Caco-2 (cell line): ENCODE results near the gene CASZ1. TPM values are rescaled to one million over a fixed set of nuclear protein-coding genes. Genes with fewer than 3 reads are reported as not detected.

Experiments used
- BruUV-seq: library from RNA; stranded (reverse); fragments of 400-500 nt; replicated peaks from 2 replicates; lab custom pipeline; 2021; lab: Mats Ljungman, UMichigan
- CTCF ChIA-PET: fragments of 300-600 bp; sonication (Branson Sonifier 250); formaldehyde crosslinking; loops from one replicate; lab custom pipeline; 2022; ENCODE audit warnings: antibody characterized with exemption; lab: Charles Lee
- POLR2A ChIA-PET: fragments of 300-600 bp; sonication (Branson Sonifier 250); formaldehyde crosslinking; loops from one replicate; lab custom pipeline; 2022; ENCODE audit warnings: antibody characterized with exemption; lab: Charles Lee
- DNase-seq, 2 experiments: peaks; one replicate each; pipeline versions ENCODE4 v3.0.0 to v3.0.0-alpha.2; 2020 to 2022
- H3K27me3 ChIP-seq: replicated peaks from 2 replicates; pipeline ENCODE4 v1.6.0; 2011; ENCODE audit warnings: low read length; ENCODE audit not compliant: control insufficient read depth, insufficient read depth
- H3K36me3 ChIP-seq: 2 replicates; pipeline ENCODE4 v1.5.1; 2011; ENCODE audit warnings: low read length; ENCODE audit not compliant: control insufficient read depth, insufficient read depth
- H3K4me1 ChIP-seq: fragments of 250-450 bp; sonication (Bioruptor Pico); 2 replicates; pipeline ENCODE4 v1.5.1; 2020; ENCODE audit warnings: mild to moderate bottlenecking
- H3K4me3 ChIP-seq: 2 replicates; pipeline ENCODE4 v1.5.1; 2011; ENCODE audit warnings: low read depth, mild to moderate bottlenecking, control low read depth, low read length
- H3K9me3 ChIP-seq: fragments of 250-450 bp; sonication (Bioruptor Pico); 2 replicates; pipeline ENCODE4 v1.5.1; 2020; ENCODE audit warnings: mild to moderate bottlenecking, moderate library complexity
- H3K27ac Mint-ChIP-seq: one replicate; pipeline ENCODE4 v1.8.0; 2022; ENCODE audit warnings: mixed read lengths; ENCODE audit not compliant: unreplicated experiment
- H3K27me3 Mint-ChIP-seq: one replicate; pipeline ENCODE4 v1.8.0; 2022; ENCODE audit warnings: mixed read lengths; ENCODE audit not compliant: insufficient read depth, unreplicated experiment
- H3K36me3 Mint-ChIP-seq: one replicate; pipeline ENCODE4 v1.8.0; 2022; ENCODE audit warnings: mild to moderate bottlenecking, mixed read lengths; ENCODE audit not compliant: insufficient read depth, unreplicated experiment
- H3K4me1 Mint-ChIP-seq: one replicate; pipeline ENCODE4 v1.8.0; 2022; ENCODE audit warnings: low read depth, mixed read lengths; ENCODE audit not compliant: unreplicated experiment
- H3K4me3 Mint-ChIP-seq: one replicate; pipeline ENCODE4 v1.8.0; 2022; ENCODE audit warnings: mild to moderate bottlenecking, moderate library complexity, mixed read lengths; ENCODE audit not compliant: unreplicated experiment
- H3K9me3 Mint-ChIP-seq: one replicate; pipeline ENCODE4 v1.8.0; 2022; ENCODE audit warnings: mixed read lengths; ENCODE audit not compliant: unreplicated experiment
- intact Hi-C: fragments of 100-400 bp; cut with micrococcal nuclease; formaldehyde crosslinking; loops from one replicate; pipeline ENCODE4 v1.10.0; 2022; ENCODE audit not compliant: unreplicated experiment
- total RNA-seq: library from RNA; stranded (reverse); gene quantifications from 2 replicates; pipeline ENCODE4 v1.2.3, GENCODE V29; 2022
- TF ChIP-seq, protein P1 (sequence below), 2 experiments: fragments of 200-600 bp in 1 of 2; IDR thresholded peaks; 1 replicate in 1 of 2; 2 replicates in 1 of 2; pipeline versions ENCODE4 v1.5.1 to v1.8.0; 2011 to 2022; ENCODE audit warnings: antibody characterized with exemption in 1 of 2, control low read depth in 1 of 2, inconsistent platforms in 1 of 2, low read depth in 1 of 2, low read length in 1 of 2, mild to moderate bottlenecking in 1 of 2, moderate library complexity in 1 of 2; ENCODE audit not compliant: insufficient read depth in 1 of 2, severe bottlenecking in 1 of 2, unreplicated experiment in 1 of 2

Gene CASZ1
- total RNA-seq, 1 experiment from 2014 or later: 10.9 TPM

DNA sequence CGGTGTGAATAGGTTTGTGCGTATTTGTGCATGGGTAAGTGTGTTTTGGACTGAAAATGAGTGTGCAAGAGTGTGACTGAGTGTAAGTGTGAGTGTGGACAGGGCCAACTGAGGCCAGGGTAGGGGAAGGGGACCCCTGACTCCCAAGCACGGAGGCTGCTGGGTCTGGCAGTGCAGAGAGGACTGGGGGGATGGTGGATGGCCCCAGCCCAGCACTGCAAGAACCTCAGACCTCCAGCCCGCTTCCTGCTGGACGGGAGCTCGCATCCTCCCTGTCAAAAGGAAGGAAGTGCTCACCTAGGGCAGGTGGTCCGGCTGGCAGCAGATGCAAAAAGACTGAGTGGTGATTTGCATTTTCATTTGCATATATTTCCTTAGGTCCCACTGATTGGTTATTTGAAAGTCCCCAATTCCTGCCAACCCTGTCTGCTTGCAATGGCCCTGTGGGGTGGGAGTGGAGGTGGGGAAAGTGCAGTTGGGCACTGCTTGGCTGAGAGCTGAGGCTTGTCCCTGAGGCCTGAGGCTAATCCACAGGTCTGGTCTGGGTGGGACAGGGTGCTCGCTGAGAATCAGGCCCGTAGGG is 42.8 kb upstream of the CASZ1 start:
- DNase-seq: no peak
- Mint-ChIP-seq H3K4me3 (no peak overlapping the region), H3K9me3 (peaks cover 19% of the 10 kb centered on the region), H3K27ac (no peak overlapping the region), H3K27me3 (no peaks in the 10 kb centered on the region), H3K36me3 (peaks cover 1% of the 10 kb centered on the region), H3K4me1 (no peaks in the 10 kb centered on the region)
- Histone ChIP-seq H3K4me3 (no peak overlapping the region), H3K9me3 (no peaks in the 10 kb centered on the region), H3K27me3 (no peaks in the 10 kb centered on the region), H3K4me1 (no peaks in the 10 kb centered on the region), H3K36me3 (no peaks in the 10 kb centered on the region)
- no TSS peak for BruUV-seq
- intact Hi-C loops: no loop called here
- CTCF ChIA-PET: no interaction called here
- TF ChIP-seq, protein P1, sequence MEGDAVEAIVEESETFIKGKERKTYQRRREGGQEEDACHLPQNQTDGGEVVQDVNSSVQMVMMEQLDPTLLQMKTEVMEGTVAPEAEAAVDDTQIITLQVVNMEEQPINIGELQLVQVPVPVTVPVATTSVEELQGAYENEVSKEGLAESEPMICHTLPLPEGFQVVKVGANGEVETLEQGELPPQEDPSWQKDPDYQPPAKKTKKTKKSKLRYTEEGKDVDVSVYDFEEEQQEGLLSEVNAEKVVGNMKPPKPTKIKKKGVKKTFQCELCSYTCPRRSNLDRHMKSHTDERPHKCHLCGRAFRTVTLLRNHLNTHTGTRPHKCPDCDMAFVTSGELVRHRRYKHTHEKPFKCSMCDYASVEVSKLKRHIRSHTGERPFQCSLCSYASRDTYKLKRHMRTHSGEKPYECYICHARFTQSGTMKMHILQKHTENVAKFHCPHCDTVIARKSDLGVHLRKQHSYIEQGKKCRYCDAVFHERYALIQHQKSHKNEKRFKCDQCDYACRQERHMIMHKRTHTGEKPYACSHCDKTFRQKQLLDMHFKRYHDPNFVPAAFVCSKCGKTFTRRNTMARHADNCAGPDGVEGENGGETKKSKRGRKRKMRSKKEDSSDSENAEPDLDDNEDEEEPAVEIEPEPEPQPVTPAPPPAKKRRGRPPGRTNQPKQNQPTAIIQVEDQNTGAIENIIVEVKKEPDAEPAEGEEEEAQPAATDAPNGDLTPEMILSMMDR (IDR thresholded peaks at IDR 0.05; ENCODE audit: insufficient read depth in 1 of 2, low read depth in 1 of 2, low read length in 1 of 2, severe bottlenecking in 1 of 2, unreplicated experiment in 1 of 2): no peak
- POLR2A ChIA-PET: no interaction called here

DNA sequence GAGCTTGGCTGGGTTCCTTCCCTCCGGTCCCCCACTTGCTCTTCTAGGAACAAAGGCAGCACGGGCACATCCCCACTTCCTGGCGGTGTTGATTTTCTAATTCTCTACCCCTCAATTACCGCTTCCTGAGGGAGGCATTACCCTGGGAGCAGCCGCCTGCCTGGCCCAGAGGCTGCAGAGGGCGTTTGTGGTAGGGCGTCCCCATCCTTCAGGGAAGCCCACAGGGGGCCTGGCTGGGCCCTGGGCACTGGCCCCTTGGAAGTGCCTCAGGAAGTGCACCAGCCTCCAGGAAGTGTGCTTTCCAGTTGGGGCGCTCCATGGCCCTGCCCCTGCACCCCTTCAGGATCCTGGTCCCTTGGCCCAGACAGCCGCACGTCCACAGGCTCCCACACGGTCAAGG is 42.1 kb upstream of the CASZ1 start:
- Mint-ChIP-seq H3K27ac (no peak overlapping the region), H3K36me3 (peaks cover 5% of the 10 kb centered on the region), H3K4me1 (no peaks in the 10 kb centered on the region), H3K4me3 (no peak overlapping the region), H3K9me3 (peaks cover 12% of the 10 kb centered on the region), H3K27me3 (no peaks in the 10 kb centered on the region)
- intact Hi-C loops: no loop called here
- Histone ChIP-seq H3K4me1 (no peaks in the 10 kb centered on the region), H3K27me3 (no peaks in the 10 kb centered on the region), H3K36me3 (no peaks in the 10 kb centered on the region), H3K4me3 (no peak overlapping the region), H3K9me3 (no peaks in the 10 kb centered on the region)
- POLR2A ChIA-PET: no interaction called here
- TF ChIP-seq, protein P1 (IDR thresholded peaks at IDR 0.05; ENCODE audit: insufficient read depth in 1 of 2, low read depth in 1 of 2, low read length in 1 of 2, severe bottlenecking in 1 of 2, unreplicated experiment in 1 of 2): no peak
- BruUV-seq: no TSS peak
- no peak for DNase-seq
- CTCF ChIA-PET: no interaction called here

- no peaks in the 10 kb centered on the region for H3K27me3 Mint-ChIP-seq
- BruUV-seq: no TSS peak
- no peak overlapping the region for H3K4me3 Mint-ChIP-seq
- intact Hi-C loops: no loop called here
- peaks cover 5% of the 10 kb centered on the region for H3K36me3 Mint-ChIP-seq
- no peak overlapping the region for H3K27ac Mint-ChIP-seq
- Histone ChIP-seq H3K36me3 (no peaks in the 10 kb centered on the region), H3K4me3 (no peak overlapping the region), H3K27me3 (no peaks in the 10 kb centered on the region), H3K4me1 (no peaks in the 10 kb centered on the region), H3K9me3 (no peaks in the 10 kb centered on the region)
- DNase-seq: no peak
- POLR2A ChIA-PET: no interaction called here
- no peaks in the 10 kb centered on the region for H3K9me3 Mint-ChIP-seq
- no peaks in the 10 kb centered on the region for H3K4me1 Mint-ChIP-seq
- TF ChIP-seq, protein P1 (IDR thresholded peaks at IDR 0.05; ENCODE audit: insufficient read depth in 1 of 2, low read depth in 1 of 2, low read length in 1 of 2, severe bottlenecking in 1 of 2, unreplicated experiment in 1 of 2): no peak
- CTCF ChIA-PET: no interaction called here
These were observed 40.3 kb upstream of the CASZ1 start for GRCh38 chr1:10836726-10837125.
